NCI-H510A treated with DMSO at 0.1 percent for 48 hours (cell line): ENCODE data around the gene PDCD2L.
"Not testable (repeated sequence)": the region's sequence is repeated elsewhere in the genome, so short reads cannot be mapped to it uniquely, and the experiment has no call there.

Experiments used
- DNase-seq: peaks from one replicate; lab custom pipeline; 2025; lab: John Stamatoyannopoulos, UW

PDCD2L gene

DNA sequence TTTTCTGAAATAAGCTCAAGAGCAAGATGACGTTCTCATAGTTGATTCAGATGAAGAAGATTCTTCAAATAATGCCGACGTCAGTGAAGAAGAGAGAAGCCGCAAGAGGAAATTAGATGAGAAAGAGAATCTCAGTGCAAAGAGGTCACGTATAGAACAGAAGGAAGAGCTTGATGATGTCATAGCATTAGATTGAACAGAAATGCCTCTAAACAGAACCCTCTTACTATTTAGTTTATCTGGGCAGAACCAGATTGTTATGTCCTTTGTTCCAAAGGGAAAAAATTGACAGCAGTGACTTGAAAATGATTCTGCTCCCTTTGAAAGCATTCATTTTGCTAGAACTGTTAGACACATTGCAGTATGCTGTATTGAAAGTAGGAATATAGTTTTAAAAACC lies 64.8 kb downstream of the PDCD2L start:
- DNase-seq = not testable (repeated sequence)

- no peak for DNase-seq
These were observed 67.9 kb downstream of the PDCD2L start for GRCh38 chr19:34471906-34472700.

DNA sequence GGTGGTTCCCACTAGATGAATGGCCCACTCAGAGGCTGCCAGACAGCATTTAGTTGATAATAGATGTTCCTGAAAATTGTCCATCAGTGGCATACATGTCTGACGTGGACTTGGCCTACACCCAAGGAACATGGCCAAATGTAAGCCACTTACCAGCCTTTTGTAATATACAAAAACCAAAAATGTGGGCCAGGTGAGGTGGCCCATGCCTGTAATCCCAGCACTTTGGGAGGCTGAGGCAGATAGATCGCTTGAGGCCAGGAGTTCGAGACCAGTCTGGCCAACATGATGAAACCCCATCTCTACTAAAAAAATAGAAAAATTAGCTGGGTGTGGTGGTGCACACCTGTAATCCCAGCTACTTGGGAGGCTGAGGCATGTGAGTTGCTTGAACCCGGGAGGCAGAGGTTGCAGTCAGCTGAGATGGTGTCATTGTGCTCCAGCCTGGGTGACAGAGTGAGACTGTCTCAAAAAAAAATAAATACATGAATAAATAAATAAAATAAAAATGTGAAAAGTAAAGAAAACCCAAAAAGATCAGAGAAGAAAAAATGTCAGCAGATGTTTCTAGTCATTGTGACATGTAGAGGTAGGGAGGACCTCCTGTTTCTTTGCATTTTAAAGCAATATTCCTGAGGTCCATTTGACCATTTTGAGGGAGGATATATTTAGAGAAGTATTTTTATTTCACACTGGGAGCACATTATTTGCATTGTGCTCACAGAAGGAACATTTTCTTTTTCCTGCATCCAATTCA lies 70.2 kb downstream of the PDCD2L start:
- DNase-seq = no peak

DNA sequence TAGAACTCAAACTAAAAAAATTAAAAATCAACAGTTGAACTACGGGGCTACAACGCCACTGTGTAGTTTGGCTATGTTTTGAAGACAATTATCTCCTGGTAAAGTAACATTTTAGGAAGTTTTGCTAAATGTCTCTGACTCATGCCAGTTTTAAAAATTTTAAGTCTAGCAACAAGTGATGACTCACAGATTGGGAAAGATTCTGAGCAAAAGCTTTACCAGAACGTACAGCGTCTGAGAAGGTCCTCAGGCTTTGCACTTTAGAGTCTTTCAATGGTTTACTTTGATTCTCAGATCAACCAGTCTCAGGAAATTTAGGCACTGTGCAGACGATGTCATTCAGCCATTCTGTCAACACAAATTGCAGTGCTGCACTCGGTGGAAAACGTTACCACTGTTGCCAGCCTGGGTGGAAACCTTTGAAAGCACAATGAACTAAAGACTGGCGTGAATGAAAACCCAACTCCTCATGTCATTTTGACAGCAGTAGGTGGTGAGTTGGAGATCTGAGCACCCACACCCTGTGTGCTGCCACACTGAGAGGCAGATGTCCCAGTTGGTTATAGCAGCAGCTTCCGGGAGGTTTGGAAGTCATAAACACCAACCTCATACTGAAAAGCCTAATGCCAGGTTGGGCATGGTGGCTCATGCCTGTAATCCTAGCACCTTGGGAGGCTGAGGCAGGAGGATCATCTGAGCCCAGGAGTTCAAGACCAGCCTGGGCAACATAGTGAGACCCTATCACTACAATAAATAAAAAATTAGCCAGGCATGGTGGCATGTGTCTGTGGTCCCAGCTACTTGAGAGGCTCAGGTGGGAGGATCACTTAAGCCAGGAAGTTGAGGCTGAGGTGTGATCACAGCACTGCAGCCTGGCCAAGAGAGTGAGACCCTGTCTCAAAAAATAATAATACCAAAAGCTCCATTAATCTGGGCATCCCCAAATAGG lies 71.1 kb downstream of the PDCD2L start:
- DNase-seq = no peak
